Cortex of kidney (tissue), 1 donor: ENCODE data around the gene DUS3L.

Experiments used
- DNase-seq: peaks from one replicate; lab custom pipeline; 2025; lab: John Stamatoyannopoulos, UW

The DUS3L gene

GRCh38 chr19:5821521-5822180 is 30.7 kb upstream of the DUS3L start:
- DNase-seq: no peak

- no peak for DNase-seq
Measured at GRCh38 chr19:5820785-5821184, 29.8 kb upstream of the DUS3L start.

- no peak for DNase-seq
Measured at GRCh38 chr19:5818594-5818993, 27.6 kb upstream of the DUS3L start.

- DNase-seq: no peak
Measured at GRCh38 chr19:5817218-5817617, 26.3 kb upstream of the DUS3L start.

- DNase-seq: no peak
Measured at GRCh38 chr19:5814852-5815246, 23.9 kb upstream of the DUS3L start.

- no peak for DNase-seq
Measured at GRCh38 chr19:5814123-5814851, 23.3 kb upstream of the DUS3L start.

- no peak for DNase-seq
Measured at GRCh38 chr19:5811117-5811516, 20.2 kb upstream of the DUS3L start.

- no peak for DNase-seq
Measured at GRCh38 chr19:5809469-5809868, 18.5 kb upstream of the DUS3L start.

- no peak for DNase-seq
Measured at GRCh38 chr19:5809053-5809452, 18.1 kb upstream of the DUS3L start.

- DNase-seq: no peak
Measured at GRCh38 chr19:5808120-5808816, 17.3 kb upstream of the DUS3L start.

GRCh38 chr19:5806905-5807304 is 15.9 kb upstream of the DUS3L start:
- no peak for DNase-seq

- no peak for DNase-seq
Measured at GRCh38 chr19:5806133-5806489, 15.1 kb upstream of the DUS3L start.

- DNase-seq: no peak
Measured at GRCh38 chr19:5805462-5806132, 14.6 kb upstream of the DUS3L start.

GRCh38 chr19:5804516-5805461 is 13.8 kb upstream of the DUS3L start, which contains the start of gene NRTN:
NRTN (plus strand) TSS chr19:5805067; CDS start chr19:5824166, 19,099 bp downstream.
- no peak for DNase-seq

- DNase-seq: no peak
Measured at GRCh38 chr19:5803752-5804515, 13.0 kb upstream of the DUS3L start.

- DNase-seq: no peak
Measured at GRCh38 chr19:5803441-5803751, 12.4 kb upstream of the DUS3L start.

- no peak for DNase-seq
Measured at GRCh38 chr19:5801796-5802619, 11.0 kb upstream of the DUS3L start.

- no peak for DNase-seq
Measured at GRCh38 chr19:5800361-5801270, 9.7 kb upstream of the DUS3L start.
